Breast epithelium (tissue), 3 donors: ENCODE data around the gene METTL6.
"Not testable (repeated sequence)": the region's sequence is repeated elsewhere in the genome, so short reads cannot be mapped to it uniquely, and the experiment has no call there.

Experiments
- POLR2A ChIP-seq: fragments of 450-650 bp; IDR thresholded peaks from one replicate; pipeline ENCODE4 v1.6.1; 2016; ENCODE audit warnings: antibody characterized with exemption, mild to moderate bottlenecking, moderate library complexity
- POLR2AphosphoS5 ChIP-seq, 3 donors: sonication (generic); formaldehyde crosslinking; IDR thresholded peaks; one replicate each; pipeline ENCODE4 v1.6.1; 2017; ENCODE audit warnings: antibody characterized with exemption in 3 of 3
- TF ChIP-seq, protein P1 (sequence below), 3 donors: fragments of 450-650 bp; IDR thresholded peaks; one replicate each; pipeline ENCODE4 v1.5.1; 2016 to 2017; ENCODE audit warnings: antibody characterized with exemption in 3 of 3, mild to moderate bottlenecking in 3 of 3, moderate library complexity in 3 of 3

DNA sequence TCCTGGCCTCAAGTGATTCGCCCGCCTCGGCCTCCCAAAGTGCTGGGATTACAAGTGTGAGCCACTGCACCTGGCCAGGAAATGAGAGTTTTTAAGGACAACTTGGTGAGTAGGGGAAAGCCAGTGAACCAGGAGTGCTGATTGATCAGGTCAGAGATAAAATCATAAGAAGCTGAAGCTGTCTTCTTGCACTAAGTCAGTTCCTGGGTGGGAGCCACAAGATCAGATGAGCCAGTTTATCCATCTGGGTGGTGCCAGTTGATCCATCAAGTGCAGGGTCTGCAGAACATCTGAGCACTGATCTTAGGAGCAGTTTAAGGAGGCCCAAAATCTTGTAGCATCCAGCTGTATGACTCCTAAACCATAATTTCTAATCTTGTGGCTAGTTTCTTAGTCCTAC is 39.0 kb downstream of the METTL6 start:
- TF ChIP-seq, protein P1, sequence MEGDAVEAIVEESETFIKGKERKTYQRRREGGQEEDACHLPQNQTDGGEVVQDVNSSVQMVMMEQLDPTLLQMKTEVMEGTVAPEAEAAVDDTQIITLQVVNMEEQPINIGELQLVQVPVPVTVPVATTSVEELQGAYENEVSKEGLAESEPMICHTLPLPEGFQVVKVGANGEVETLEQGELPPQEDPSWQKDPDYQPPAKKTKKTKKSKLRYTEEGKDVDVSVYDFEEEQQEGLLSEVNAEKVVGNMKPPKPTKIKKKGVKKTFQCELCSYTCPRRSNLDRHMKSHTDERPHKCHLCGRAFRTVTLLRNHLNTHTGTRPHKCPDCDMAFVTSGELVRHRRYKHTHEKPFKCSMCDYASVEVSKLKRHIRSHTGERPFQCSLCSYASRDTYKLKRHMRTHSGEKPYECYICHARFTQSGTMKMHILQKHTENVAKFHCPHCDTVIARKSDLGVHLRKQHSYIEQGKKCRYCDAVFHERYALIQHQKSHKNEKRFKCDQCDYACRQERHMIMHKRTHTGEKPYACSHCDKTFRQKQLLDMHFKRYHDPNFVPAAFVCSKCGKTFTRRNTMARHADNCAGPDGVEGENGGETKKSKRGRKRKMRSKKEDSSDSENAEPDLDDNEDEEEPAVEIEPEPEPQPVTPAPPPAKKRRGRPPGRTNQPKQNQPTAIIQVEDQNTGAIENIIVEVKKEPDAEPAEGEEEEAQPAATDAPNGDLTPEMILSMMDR (IDR thresholded peaks at IDR 0.05): not testable (repeated sequence)
- TF ChIP-seq POLR2AphosphoS5 (IDR thresholded peaks at IDR 0.05); POLR2A: not testable (repeated sequence)
